Breast epithelium (tissue), 4 donors: Measurements from ENCODE around the gene HACD2. TPM values are rescaled to one million over a fixed set of nuclear protein-coding genes. Genes with fewer than 3 reads are reported as not detected.

Experiments used
- DNase-seq, 2 donors: peaks; one replicate each; pipeline ENCODE4 v3.0.0-alpha.2; 2019; ENCODE audit warnings: low spot score in 2 of 2
- H3K27ac ChIP-seq, 2 donors: fragments of 200-600 bp; sonication (generic) in 1 of 2; one replicate each; pipeline ENCODE4 v1.5.1; 2016 to 2019; ENCODE audit warnings: mild to moderate bottlenecking in 1 of 2
- H3K27me3 ChIP-seq, 2 donors: fragments of 200-600 bp; sonication (generic) in 1 of 2; one replicate each; pipeline versions ENCODE4 v1.5.1 to v1.6.0; 2017 to 2019; ENCODE audit warnings: control low read depth in 1 of 2, mild to moderate bottlenecking in 1 of 2
- H3K36me3 ChIP-seq: fragments of 200-600 bp; one replicate; pipeline ENCODE4 v1.5.1; 2019
- H3K4me1 ChIP-seq, 2 donors: fragments of 200-600 bp; sonication (generic); one replicate each; pipeline ENCODE4 v1.5.1; 2016 to 2019; ENCODE audit warnings: control low read depth in 1 of 2
- H3K4me3 ChIP-seq, 3 donors: fragments of 200-600 bp; sonication (generic); 1 replicate in 2 of 3; 2 replicates in 1 of 3; pipeline ENCODE4 v1.5.1; 2016 to 2019; ENCODE audit warnings: mild to moderate bottlenecking in 3 of 3, moderate library complexity in 2 of 3
- H3K9me3 ChIP-seq, 2 donors: fragments of 200-600 bp; sonication (generic) in 1 of 2; one replicate each; pipeline ENCODE4 v1.5.1; 2016 to 2019; ENCODE audit warnings: control low read depth in 1 of 2
- CTCF ChIP-seq, 3 donors: fragments of 450-650 bp; IDR thresholded peaks; one replicate each; pipeline ENCODE4 v1.5.1; 2016 to 2017; ENCODE audit warnings: antibody characterized with exemption in 3 of 3, mild to moderate bottlenecking in 3 of 3, moderate library complexity in 3 of 3
- POLR2A ChIP-seq: fragments of 450-650 bp; IDR thresholded peaks from one replicate; pipeline ENCODE4 v1.6.1; 2016; ENCODE audit warnings: antibody characterized with exemption, mild to moderate bottlenecking, moderate library complexity
- POLR2AphosphoS5 ChIP-seq, 3 donors: sonication (generic); formaldehyde crosslinking; IDR thresholded peaks; one replicate each; pipeline ENCODE4 v1.6.1; 2017; ENCODE audit warnings: antibody characterized with exemption in 3 of 3
- intact Hi-C: fragments of 100-400 bp; cut with DNase I; formaldehyde crosslinking; loops from one replicate; pipeline ENCODE4 v1.15.1; 2023; ENCODE audit warnings: low total_unique reads
- total RNA-seq, 3 donors: library from RNA; depleted of rRNA; stranded (reverse); fragments of >200 nt; gene quantifications; one replicate each; pipeline ENCODE4 v1.1.0, GENCODE V29; 2016

Gene HACD2
- total RNA-seq, 3 donors from 2014 or later, result 29.5 to 61.0 (median 55.9) TPM

- Histone ChIP-seq H3K9me3 (no peaks in the 10 kb centered on the region), H3K4me1 (no peaks in the 10 kb centered on the region), H3K27ac (no peak overlapping the region), H3K4me3 (peak overlapping the region; percentile 26 to 78 (median 68)), H3K36me3 (no peaks in the 10 kb centered on the region), H3K27me3 (peaks cover 0 to 4% of the 10 kb centered on the region in 2 donors)
- TF ChIP-seq POLR2A (no peak), CTCF (IDR thresholded peaks at IDR 0.05) (no peak), POLR2AphosphoS5 (IDR thresholded peaks at IDR 0.05) (no peak)
- no peak for DNase-seq
- intact Hi-C loops, result no loop called here
These were observed 139.2 kb downstream of the HACD2 start for GRCh38 chr3:123445702-123446101.

DNA sequence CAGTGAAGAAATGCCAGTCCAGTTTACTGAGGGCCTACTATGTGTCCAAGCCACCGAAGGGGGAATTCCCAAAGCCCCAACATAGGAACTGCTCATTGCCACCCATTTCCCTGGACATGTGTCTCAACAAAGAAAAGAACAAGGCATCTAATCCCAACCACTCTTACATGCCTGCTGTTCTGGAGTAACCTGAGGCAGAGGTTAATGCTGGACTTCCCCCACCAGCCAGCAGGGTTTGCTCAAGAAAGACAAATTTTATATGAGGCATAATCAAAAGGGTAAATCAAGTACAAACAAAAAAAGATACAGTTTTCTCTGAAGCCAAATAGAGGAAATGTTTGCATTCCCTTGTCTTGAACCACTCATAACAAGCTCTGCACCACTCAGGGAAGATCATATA, 140.1 kb downstream of the HACD2 start:
- Histone ChIP-seq H3K27me3 (peaks cover 0 to 4% of the 10 kb centered on the region in 2 donors), H3K4me3 (no peak overlapping the region), H3K4me1 (no peaks in the 10 kb centered on the region), H3K9me3 (no peaks in the 10 kb centered on the region), H3K36me3 (no peaks in the 10 kb centered on the region), H3K27ac (no peak overlapping the region)
- no peak for DNase-seq
- intact Hi-C loops, result no loop called here
- TF ChIP-seq POLR2AphosphoS5 (IDR thresholded peaks at IDR 0.05) (no peak), CTCF (IDR thresholded peaks at IDR 0.05) (no peak), POLR2A (no peak)

DNA sequence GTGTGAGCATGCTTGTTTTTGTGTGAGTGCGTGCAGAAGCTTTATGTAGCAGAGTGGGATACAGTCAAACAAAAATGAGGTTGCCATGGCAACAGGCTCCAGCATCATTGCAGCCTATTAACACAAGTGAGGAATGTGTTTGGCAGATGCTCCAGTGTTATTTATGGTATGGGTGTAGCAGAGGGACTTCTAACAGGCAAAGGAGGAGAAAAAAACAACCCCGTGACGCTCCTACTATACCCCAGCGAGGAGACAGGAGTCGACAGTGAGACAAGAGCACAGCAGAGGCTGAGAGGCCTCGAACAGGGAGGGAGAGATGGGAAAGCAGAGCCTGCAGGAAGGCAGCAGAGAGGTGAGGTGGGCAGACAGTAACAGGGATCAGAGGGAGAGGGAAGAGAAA, 140.8 kb downstream of the HACD2 start:
- Histone ChIP-seq H3K4me1 (no peaks in the 10 kb centered on the region), H3K27ac (no peak overlapping the region), H3K36me3 (no peaks in the 10 kb centered on the region), H3K9me3 (no peaks in the 10 kb centered on the region), H3K4me3 (no peak overlapping the region), H3K27me3 (peaks cover 0 to 4% of the 10 kb centered on the region in 2 donors)
- TF ChIP-seq POLR2A, result no peak
- no peak for TF ChIP-seq POLR2AphosphoS5 (IDR thresholded peaks at IDR 0.05)
- TF ChIP-seq CTCF (IDR thresholded peaks at IDR 0.05), result no peak
- intact Hi-C loops, result no loop called here
- DNase-seq, result no peak

GRCh38 chr3:123442908-123443307, 141.9 kb downstream of the HACD2 start:
- intact Hi-C loops, result no loop called here
- no peaks in the 10 kb centered on the region for H3K9me3 ChIP-seq
- H3K27me3 ChIP-seq, result no peaks in the 10 kb centered on the region
- H3K4me1 ChIP-seq, result no peaks in the 10 kb centered on the region
- H3K36me3 ChIP-seq, result no peaks in the 10 kb centered on the region
- TF ChIP-seq CTCF (IDR thresholded peaks at IDR 0.05) (no peak), POLR2AphosphoS5 (IDR thresholded peaks at IDR 0.05) (no peak), POLR2A (no peak)
- no peak overlapping the region for H3K4me3 ChIP-seq
- no peak overlapping the region for H3K27ac ChIP-seq
- no peak for DNase-seq

GRCh38 chr3:123442125-123442524, 142.7 kb downstream of the HACD2 start:
- intact Hi-C loops, result no loop called here
- TF ChIP-seq CTCF (IDR thresholded peaks at IDR 0.05), result no peak
- no peak for TF ChIP-seq POLR2A
- no peak for TF ChIP-seq POLR2AphosphoS5 (IDR thresholded peaks at IDR 0.05)
- DNase-seq, result no peak
- Histone ChIP-seq H3K27me3 (no peaks in the 10 kb centered on the region), H3K9me3 (no peaks in the 10 kb centered on the region), H3K4me3 (no peak overlapping the region), H3K27ac (no peak overlapping the region), H3K36me3 (no peaks in the 10 kb centered on the region), H3K4me1 (no peaks in the 10 kb centered on the region)

Other genes starting within 250 kb of the HACD2 start
- 10 to 100 TPM; 10.1 to 32.5 (median 11.5) TPM for gene ADCY5, start 136.0 kb downstream of the HACD2 start, total RNA-seq